Hindlimb muscle (tissue), 1 donor: ENCODE results near the gene RNH1. TPM values are rescaled to one million over a fixed set of nuclear protein-coding genes. Genes with fewer than 3 reads are reported as not detected.

Experiments used
- DNase-seq: peaks from one replicate; pipeline ENCODE4 v3.0.0-alpha.2; 2013
- polyA plus RNA-seq: library from polyadenylated mRNA; unstranded; fragments of 120-200 nt; gene quantifications from one replicate; pipeline ENCODE4 v1.2.1, GENCODE V29; 2013; ENCODE audit not compliant: insufficient read length

The RNH1 gene
- polyA plus RNA-seq, 1 donor, result 114 TPM

DNA sequence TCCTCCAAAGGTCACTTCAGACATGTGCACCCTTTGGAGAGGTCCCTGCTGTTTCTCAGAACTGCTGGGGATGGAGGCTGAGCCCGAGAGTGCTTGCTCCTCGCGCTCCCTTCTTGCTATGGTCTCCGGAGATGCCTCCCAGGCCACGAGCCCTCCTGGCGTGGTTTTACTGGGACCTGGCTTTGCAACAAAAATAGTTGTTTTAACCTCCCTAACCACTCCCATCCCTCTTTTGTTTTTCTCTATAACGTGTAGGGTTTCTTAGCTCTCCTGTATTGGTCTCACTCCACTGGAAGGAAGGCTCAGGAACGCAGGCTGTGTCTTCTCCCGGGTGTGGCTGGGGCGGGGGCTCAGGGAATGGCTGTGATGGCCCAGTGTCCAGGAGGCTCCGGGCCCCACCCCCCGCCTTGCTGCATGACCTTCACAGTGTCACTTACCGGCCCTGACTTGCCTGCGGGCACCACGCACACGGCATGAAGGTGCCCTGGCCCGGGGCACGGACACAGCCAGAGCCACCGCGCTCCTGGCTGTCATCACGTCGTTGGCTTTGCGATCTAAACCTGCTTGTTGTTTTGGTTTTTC is 51.4 kb downstream of the RNH1 start:
- DNase-seq, result no peak

DNA sequence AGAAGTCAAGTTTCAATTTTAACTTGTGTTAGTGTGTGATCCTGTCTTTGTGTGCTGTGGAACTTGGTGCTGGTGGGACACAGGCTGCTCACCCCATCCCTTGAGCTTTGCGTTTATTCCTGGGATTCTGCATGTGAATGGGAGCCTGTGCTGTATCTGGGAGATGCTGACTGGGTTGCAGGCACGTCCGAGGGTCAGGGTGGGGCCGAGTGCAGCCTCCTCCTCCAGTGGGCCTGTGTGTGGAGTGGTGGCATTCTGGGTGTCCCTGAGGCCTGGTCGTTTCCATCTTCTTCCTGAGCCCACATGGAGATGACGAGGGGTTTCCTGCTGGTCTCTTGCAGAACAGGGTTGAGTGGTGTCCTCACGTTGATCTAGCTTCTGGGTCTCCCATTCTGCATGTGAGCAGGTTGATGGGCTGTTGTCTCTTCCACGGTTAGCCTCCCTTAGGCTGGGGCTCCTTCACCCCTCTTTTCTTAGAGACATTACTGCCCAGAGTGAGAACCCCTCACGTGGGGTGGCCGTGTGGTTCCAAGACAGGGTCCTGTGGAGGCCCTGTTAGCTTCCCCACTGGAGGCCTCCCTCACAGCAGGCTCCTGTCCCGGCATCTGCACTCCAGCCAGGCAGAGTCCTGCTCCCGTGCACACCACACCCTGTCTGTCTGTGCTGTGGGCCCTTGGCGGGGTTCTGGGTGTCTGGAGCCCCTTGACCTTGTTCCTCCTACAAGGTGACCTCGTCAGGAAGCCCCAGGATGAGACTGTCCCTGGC is 52.1 kb downstream of the RNH1 start:
- DNase-seq, result no peak

DNA sequence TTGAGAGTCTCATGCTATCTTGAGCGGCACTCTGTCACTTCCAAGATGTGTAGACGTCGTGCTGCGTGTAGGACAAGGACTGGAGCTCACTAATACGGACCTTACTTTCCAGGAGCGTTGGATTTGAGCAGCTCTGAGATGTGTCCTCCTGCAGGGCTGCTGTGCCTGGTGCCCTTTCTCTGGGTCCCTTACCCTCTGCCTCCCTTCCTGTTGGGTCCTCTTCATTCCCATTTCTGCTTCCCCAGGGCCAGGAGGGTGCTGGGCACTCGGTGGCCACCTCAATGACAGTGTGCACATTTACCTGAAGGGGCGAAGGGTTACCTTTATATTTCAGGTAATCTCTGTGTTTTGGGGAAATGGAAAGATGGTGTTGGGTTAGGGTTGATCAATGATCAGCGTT is 53.0 kb downstream of the RNH1 start:
- DNase-seq, result no peak

DNA sequence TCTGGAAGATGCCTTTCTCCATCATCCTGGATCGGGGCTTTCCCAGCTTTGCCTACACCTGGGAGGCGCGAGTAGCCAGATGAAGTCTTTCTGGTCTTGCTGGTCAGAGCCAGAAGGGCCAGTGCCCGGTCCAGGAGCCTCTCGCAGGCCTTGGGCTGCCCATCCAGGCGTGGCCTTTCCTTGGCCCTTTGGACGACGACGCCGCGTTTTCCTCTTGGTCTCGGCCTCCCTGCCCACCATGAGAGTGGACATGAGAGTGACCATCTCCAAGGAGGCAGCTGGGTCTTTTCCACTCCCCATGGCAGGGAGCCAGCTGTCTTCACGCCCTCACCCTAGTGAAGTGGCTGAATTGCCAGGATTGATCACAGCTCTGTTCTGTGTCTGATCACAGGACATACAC is 53.5 kb downstream of the RNH1 start:
- DNase-seq, result no peak

DNA sequence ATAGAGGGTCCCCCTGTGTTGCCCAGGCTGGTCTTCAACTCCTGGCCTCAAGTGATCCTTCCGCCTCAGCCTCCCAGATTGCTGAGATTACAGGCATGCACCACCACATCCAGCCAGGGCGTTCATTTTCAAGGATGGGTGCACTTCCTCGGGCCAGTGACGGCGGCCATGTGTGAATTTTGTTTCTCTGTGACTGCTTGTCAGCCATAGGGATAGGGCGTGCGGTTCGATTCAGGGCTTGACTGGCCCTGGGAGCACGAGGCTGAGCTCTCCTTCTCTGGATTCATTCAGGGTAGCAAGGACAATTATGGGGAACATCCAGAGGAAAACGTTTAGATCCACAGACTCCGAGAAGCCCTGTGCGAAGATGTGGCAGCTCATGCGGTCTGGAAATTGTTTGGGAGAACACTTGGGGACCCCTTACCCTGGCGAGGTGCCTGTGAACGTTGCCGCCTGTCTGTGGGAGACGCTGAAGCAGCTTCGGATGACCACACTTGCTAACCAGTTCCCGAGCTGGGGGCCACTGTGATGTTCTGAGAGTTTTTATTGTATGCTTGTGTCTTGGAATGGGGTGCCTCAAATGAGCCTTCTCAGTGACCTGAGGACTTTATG is 54.0 kb downstream of the RNH1 start:
- DNase-seq, result no peak

DNA sequence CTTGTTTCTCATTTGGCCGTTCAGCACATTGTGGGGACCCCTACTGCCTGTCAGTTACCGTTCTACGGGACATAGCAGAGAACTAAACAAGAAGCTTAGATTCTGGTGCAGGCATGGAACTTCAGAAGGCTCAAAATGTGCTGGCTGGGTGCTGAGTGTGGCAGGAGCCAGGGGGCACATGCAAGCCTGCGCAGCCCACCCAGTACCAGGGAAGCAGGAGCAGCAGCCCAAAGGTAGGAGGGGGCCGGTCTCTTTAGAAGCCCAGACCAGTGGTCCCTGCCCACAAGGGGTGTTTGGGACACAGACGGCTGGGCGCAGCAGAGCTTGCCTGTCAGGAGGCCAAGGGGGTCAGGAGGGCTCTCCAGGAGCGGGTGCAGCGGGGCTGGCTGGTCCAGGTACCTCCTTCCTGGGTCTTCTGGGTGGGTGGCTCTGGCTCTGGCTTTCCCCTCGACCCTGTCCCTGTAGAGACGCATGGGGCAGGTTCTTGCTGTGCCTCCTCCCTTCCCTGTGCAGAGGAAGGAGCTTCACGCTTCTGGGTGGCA is 54.8 kb downstream of the RNH1 start:
- DNase-seq, result no peak

DNA sequence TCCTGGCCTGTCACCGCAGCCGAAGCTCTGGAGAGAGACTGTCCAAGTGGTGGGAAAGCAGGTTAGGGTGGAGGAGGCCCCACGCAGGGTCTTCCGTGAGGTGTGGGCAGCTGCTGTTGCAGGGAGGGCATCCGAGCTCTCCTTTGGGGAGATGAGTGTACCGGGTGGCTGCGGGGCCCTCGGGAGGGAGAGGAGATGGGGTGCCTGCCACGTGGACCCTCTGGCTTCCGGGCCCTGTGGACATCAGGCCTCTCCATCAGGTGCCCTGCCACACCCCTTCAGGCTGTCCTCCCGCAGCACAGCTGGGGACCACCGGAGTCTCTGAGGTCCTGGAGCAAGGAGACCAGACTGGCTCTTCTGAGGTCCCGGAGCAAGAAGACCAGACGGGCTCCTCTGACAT is 55.3 kb downstream of the RNH1 start:
- DNase-seq, result no peak

DNA sequence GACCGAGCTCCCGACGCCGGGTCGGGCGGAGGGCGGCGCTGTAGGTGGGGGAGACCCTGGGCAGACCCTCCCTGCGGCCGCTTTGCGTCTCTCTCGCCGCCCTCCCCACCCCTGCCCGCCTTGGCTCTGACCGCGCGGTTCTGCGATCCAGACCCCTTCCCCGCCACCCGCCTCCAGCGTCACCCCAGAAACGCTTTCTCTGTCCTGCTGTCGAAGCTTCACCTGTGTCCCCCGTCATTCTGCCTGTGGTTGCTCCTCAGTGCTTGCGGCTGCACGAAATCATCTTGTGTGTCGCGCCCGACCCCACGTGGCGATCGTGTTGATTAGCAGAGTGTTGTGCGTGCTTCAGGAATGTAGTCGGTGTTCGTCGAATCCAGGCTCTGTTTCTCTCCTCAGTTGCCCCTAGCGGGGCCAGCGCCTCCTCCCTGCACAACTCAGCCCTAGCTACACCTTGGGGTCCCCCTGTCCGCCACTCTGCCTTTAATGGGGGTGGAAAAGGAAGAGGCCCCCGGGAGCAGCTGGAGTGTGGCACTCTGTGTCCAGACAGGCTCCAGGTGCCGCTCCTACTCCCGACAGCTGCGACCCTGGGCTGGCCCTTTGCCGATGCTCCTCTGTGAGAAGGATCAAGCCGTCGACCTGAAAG is 56.1 kb downstream of the RNH1 start:
- peak; percentile 58 for DNase-seq

DNA sequence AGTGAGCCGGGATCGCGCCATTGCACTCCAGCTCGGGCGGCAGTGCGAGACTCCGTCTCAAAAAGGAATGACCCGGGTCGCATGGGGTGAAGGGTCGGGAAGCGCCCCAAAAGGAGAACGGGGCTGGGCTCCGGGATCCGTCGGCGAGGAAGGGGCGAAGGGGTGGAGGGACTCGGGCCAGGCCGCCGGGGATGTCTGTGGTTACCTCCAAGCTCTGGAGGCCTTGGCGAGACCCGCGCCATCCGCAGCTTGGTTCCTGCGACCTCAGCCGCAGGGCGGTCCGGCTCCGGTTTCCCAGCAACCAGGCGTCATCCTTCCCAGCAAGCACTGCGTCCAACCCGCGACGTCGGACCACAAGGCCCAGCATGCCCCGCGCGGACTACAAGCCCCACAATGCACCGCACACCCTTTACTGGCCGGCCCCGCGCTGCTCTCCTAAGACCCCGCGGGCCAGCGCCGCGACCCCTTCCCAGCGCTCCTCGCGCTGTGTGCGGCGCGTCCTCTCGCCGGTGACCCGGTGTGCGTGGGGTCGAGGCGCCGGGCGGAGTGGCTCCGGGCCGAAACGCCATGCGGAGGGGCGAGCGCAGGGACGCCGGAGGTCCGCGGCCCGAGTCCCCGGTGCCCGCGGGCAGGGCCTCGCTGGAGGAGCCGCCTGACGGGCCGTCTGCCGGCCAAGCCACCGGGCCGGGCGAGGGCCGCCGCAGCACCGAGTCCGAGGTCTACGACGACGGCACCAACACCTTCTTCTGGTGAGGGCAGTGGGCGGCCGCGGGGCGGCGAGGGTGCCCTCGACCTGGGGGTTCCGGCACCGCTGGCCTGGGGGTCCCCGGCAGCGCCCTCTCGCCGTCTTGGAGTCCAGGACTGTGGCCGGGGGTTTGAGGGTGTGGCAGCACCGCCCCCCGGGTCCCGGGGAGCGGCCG is 56.9 kb downstream of the RNH1 start, which contains the start of gene PTDSS2:
Gene PTDSS2 (plus strand): TSS at position 391 of the 920 bp plus-strand sequence. CDS start 177 bp downstream, at position 568.
- peak; percentile 96 for DNase-seq

DNA sequence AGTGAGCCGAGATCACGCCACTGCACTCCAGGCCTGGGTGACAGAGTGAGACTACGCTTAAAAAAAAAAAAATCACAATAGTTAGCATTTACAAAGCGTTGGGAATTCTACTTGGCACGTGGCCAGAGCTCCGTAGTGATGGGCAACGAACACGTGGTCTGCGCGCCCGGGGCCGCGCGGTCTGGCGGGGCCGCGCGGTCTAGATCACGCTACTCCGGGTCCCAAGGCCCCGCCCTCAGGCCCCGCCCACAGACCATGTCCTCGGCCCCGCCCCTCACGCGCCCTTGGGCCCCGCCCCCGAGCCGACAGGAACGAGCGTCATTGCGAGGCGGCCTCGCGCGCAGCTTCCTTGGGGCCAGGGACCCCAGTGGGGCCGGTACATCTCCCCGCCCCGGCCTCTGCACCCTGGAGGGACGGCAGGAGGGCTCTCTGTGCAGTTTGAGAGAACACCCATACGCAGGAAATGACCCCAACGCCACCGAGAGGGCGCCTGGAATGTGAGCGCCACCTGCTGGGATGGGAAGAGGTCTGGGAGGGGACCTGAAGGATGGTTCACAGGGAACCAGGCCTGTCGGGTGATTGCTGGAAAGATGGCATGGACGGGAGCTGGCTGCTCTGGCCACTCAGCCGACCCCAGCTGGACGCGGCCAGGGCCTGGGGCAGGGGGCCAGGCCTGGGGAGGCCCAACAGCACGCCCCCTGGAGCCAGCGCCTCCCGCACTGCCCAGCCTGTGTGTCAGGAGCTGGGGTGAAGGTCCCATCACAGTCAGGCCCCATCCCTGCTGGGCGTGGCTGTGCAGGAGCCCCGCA is 58.9 kb downstream of the RNH1 start:
- DNase-seq, result peak; percentile 90

DNA sequence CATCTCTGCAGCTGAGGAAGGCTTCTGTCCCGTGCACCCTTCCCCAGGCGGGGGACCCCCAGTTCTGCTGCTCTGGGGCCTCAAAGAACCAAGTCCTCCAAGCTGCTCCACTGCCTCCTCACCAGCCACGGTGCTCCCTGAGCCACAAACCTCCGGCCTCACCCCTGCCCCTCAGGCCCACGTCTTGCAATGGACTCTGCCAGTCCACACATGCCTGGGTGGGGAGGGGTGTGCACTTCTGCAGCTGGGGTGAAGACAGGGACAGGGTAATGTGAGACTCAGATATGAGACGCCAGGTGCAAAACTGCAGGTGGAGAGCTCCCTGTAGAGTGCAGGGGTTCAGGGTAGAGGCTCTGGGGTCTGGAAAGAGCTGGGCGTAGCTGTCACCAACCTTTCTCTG is 60.2 kb downstream of the RNH1 start:
- no peak for DNase-seq

DNA sequence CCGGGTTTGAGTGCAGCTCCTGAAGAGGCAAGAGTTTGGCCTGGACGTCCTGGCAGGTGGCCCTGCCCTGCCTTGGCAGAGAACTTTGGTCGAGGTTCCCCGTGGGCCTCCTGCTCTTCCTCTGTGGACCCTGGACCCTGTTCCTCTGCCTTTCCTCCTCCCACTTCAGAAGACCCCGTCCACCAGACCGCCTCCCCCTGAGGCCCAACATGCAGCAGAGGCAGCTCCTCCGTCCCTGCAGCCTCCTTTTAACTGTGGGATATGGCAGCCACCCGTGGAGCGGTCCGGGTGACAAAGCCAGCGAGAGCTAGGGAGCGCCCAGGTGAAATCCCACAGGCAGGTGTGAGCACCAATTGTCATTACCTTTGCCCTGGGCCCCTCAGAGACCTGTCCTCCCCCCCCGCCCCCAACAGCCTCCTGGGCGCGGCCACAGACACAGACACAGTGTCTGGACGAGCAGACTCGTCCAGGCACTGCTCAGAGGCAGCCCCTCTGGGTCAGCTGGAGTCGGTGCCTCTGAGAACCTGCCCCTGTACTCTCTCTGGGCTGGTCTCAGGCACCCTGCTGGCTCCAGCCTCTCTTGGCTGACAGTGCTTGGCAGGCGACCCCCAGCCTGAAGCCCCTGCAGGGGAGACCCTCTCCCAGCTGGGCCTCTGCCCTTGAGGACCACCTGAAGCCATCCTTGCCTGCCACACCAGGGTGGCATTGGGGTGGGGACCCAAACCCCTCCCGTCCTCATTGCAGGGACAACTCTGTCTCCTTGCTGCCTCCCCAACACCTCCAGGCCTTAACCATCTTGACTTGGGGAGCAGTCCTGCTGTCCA is 61.1 kb downstream of the RNH1 start:
- DNase-seq, result no peak

Other genes with a start within 250 kb of the RNH1 start
- not detected for gene NLRP6, start 228.8 kb downstream of the RNH1 start, polyA plus RNA-seq
- 15.6 TPM for gene PGGHG, start 218.1 kb downstream of the RNH1 start, polyA plus RNA-seq
- gene IFITM5, start 207.7 kb downstream of the RNH1 start, polyA plus RNA-seq, result not detected
- 79.2 TPM for gene IFITM2, start 199.4 kb downstream of the RNH1 start, polyA plus RNA-seq
- 30.5 TPM for gene IFITM1, start 193.2 kb downstream of the RNH1 start, polyA plus RNA-seq
- 368 TPM for gene IFITM3, start 186.4 kb downstream of the RNH1 start, polyA plus RNA-seq
- 12.4 TPM for gene B4GALNT4, start 137.7 kb downstream of the RNH1 start, polyA plus RNA-seq
- 0.36 TPM for gene PKP3, start 113.0 kb downstream of the RNH1 start, polyA plus RNA-seq
- 19.1 TPM for gene SIGIRR, start 92.2 kb downstream of the RNH1 start, polyA plus RNA-seq
- 0.53 TPM for gene ANO9, start 65.2 kb downstream of the RNH1 start, polyA plus RNA-seq
- 41.6 TPM for gene PTDSS2, start 57.0 kb downstream of the RNH1 start, polyA plus RNA-seq
- 144 TPM for gene HRAS, start 28.3 kb upstream of the RNH1 start, polyA plus RNA-seq
- 9.1 TPM for gene LRRC56, start 30.3 kb upstream of the RNH1 start, polyA plus RNA-seq
- gene LMNTD2, start 53.5 kb upstream of the RNH1 start, polyA plus RNA-seq, result 0.80 TPM
- 3.7 TPM for gene RASSF7, start 53.7 kb upstream of the RNH1 start, polyA plus RNA-seq
- gene PHRF1, start 69.2 kb upstream of the RNH1 start, polyA plus RNA-seq, result 21.3 TPM
- gene IRF7, start 108.7 kb upstream of the RNH1 start, polyA plus RNA-seq, result 17.5 TPM
- gene CDHR5, start 117.7 kb upstream of the RNH1 start, polyA plus RNA-seq, result 4.1 TPM
- 127 TPM for gene SCT, start 119.9 kb upstream of the RNH1 start, polyA plus RNA-seq
- gene DRD4, start 130.0 kb upstream of the RNH1 start, polyA plus RNA-seq, result 1.2 TPM
- gene DEAF1, start 188.0 kb upstream of the RNH1 start, polyA plus RNA-seq, result 36.5 TPM
- 21.0 TPM for gene TMEM80, start 188.6 kb upstream of the RNH1 start, polyA plus RNA-seq
- gene EPS8L2, start 199.0 kb upstream of the RNH1 start, polyA plus RNA-seq, result 3.7 TPM
- gene TALDO1, start 240.2 kb upstream of the RNH1 start, polyA plus RNA-seq, result 68.2 TPM